HUES64 (cell line): ENCODE data around the gene WHRN.

Experiments
- H3K27ac ChIP-seq: 2 replicates; pipeline ENCODE4 v1.7.0; 2013; ENCODE audit warnings: low read depth, low read length, inconsistent platforms
- H3K27me3 ChIP-seq: 2 replicates; pipeline ENCODE4 v1.6.1; 2013; ENCODE audit warnings: mild to moderate bottlenecking, low read length; ENCODE audit not compliant: insufficient read depth
- H3K36me3 ChIP-seq: 2 replicates; pipeline ENCODE4 v1.6.1; 2013; ENCODE audit warnings: mild to moderate bottlenecking, low read length; ENCODE audit not compliant: insufficient read depth
- H3K4me1 ChIP-seq: 2 replicates; pipeline ENCODE4 v1.6.1; 2013; ENCODE audit warnings: mild to moderate bottlenecking, low read length, moderate library complexity; ENCODE audit not compliant: insufficient read depth
- H3K4me3 ChIP-seq: 2 replicates; pipeline ENCODE4 v1.5.1; 2013; ENCODE audit warnings: mild to moderate bottlenecking, low read length, moderate library complexity
- H3K9ac ChIP-seq: 2 replicates; pipeline ENCODE4 v1.6.1; 2013; ENCODE audit warnings: mild to moderate bottlenecking, low read depth, low read length
- H3K9me3 ChIP-seq: 2 replicates; pipeline ENCODE4 v1.6.1; 2013; ENCODE audit warnings: low read depth, low read length; ENCODE audit not compliant: insufficient read depth
- WGBS: fragments of 150-250, 120-280 bp; methylation state at CpG from one replicate; pipeline ENCODE4 v1.1.7; 2013; ENCODE audit warnings: missing lambda C conversion rate; 5-methylcytosine and 5-hydroxymethylcytosine counted together

WHRN gene

GRCh38 chr9:114403153-114403756 is 102.0 kb downstream of the WHRN start:
- no peaks in the 10 kb centered on the region for H3K27me3 ChIP-seq
- no peak overlapping the region for H3K4me3 ChIP-seq
- 95% methylated on average over 16 of the region's 16 CpGs for WGBS
- no peaks in the 10 kb centered on the region for H3K4me1 ChIP-seq
- no peaks in the 10 kb centered on the region for H3K36me3 ChIP-seq
- H3K27ac ChIP-seq: no peak overlapping the region
- H3K9me3 ChIP-seq: no peaks in the 10 kb centered on the region
- H3K9ac ChIP-seq: no peak overlapping the region

- Histone ChIP-seq H3K4me3 (no peak overlapping the region), H3K27ac (no peak overlapping the region), H3K36me3 (no peaks in the 10 kb centered on the region), H3K9ac (no peak overlapping the region), H3K4me1 (peaks cover 9% of the 10 kb centered on the region; the same call in 1 of the 2 replicates), H3K27me3 (no peaks in the 10 kb centered on the region), H3K9me3 (no peaks in the 10 kb centered on the region)
- WGBS: 81% methylated on average over 7 of the region's 7 CpGs
These were observed 103.9 kb downstream of the WHRN start for GRCh38 chr9:114401344-114401743.

- peaks cover 9% of the 10 kb centered on the region; the same call in 1 of the 2 replicates for H3K4me1 ChIP-seq
- H3K36me3 ChIP-seq: no peaks in the 10 kb centered on the region
- no peaks in the 10 kb centered on the region for H3K27me3 ChIP-seq
- no peak overlapping the region for H3K27ac ChIP-seq
- H3K9ac ChIP-seq: no peak overlapping the region
- H3K9me3 ChIP-seq: no peaks in the 10 kb centered on the region
- 92% methylated on average over 2 of the region's 2 CpGs for WGBS
- H3K4me3 ChIP-seq: no peak overlapping the region
These were observed 104.5 kb downstream of the WHRN start for GRCh38 chr9:114400772-114401171.

- WGBS: 70% methylated on average over 1 of the region's 1 CpG
- H3K27ac ChIP-seq: no peak overlapping the region
- no peak overlapping the region for H3K9ac ChIP-seq
- peaks cover 9% of the 10 kb centered on the region; the same call in 1 of the 2 replicates for H3K4me1 ChIP-seq
- H3K4me3 ChIP-seq: no peak overlapping the region
- no peaks in the 10 kb centered on the region for H3K36me3 ChIP-seq
- H3K27me3 ChIP-seq: no peaks in the 10 kb centered on the region
- no peaks in the 10 kb centered on the region for H3K9me3 ChIP-seq
These were observed 105.1 kb downstream of the WHRN start for GRCh38 chr9:114400219-114400618.

- 98% methylated on average over 4 of the region's 4 CpGs for WGBS
- no peak overlapping the region for H3K4me3 ChIP-seq
- H3K9ac ChIP-seq: no peak overlapping the region
- H3K27me3 ChIP-seq: no peaks in the 10 kb centered on the region
- no peak overlapping the region for H3K27ac ChIP-seq
- H3K9me3 ChIP-seq: no peaks in the 10 kb centered on the region
- no peaks in the 10 kb centered on the region for H3K36me3 ChIP-seq
- H3K4me1 ChIP-seq: peaks cover 9% of the 10 kb centered on the region; the same call in 1 of the 2 replicates
These were observed 105.9 kb downstream of the WHRN start for GRCh38 chr9:114399381-114399780.

- H3K4me3 ChIP-seq: peak overlapping the region; percentile 92
- under 1% methylated on average over 62 of the region's 66 CpGs for WGBS
- H3K9ac ChIP-seq: peak overlapping the region; percentile 77
- peak overlapping the region; percentile 71 for H3K27ac ChIP-seq
- H3K27me3 ChIP-seq: no peaks in the 10 kb centered on the region
- no peaks in the 10 kb centered on the region for H3K9me3 ChIP-seq
- H3K36me3 ChIP-seq: no peaks in the 10 kb centered on the region
- peaks cover 9% of the 10 kb centered on the region; the same call in 1 of the 2 replicates for H3K4me1 ChIP-seq
These were observed 107.2 kb downstream of the WHRN start for GRCh38 chr9:114397848-114398605.

GRCh38 chr9:114397219-114397847 is 107.9 kb downstream of the WHRN start:
- H3K9ac ChIP-seq: peak overlapping the region; percentile 60
- peak overlapping the region; percentile 47; the same call in 1 of the 2 replicates for H3K27ac ChIP-seq
- WGBS: 24% methylated on average over 14 of the region's 14 CpGs
- no peaks in the 10 kb centered on the region for H3K36me3 ChIP-seq
- H3K27me3 ChIP-seq: no peaks in the 10 kb centered on the region
- H3K4me3 ChIP-seq: peak overlapping the region; percentile 92
- H3K4me1 ChIP-seq: peaks cover 9% of the 10 kb centered on the region; the same call in 1 of the 2 replicates
- no peaks in the 10 kb centered on the region for H3K9me3 ChIP-seq

GRCh38 chr9:114396558-114397218 is 108.6 kb downstream of the WHRN start:
- Histone ChIP-seq H3K27me3 (no peaks in the 10 kb centered on the region), H3K27ac (peak overlapping the region; percentile 47; the same call in 1 of the 2 replicates), H3K36me3 (no peaks in the 10 kb centered on the region), H3K4me1 (peaks cover 9% of the 10 kb centered on the region; the same call in 1 of the 2 replicates), H3K4me3 (no peak overlapping the region), H3K9me3 (no peaks in the 10 kb centered on the region), H3K9ac (0 out of 2 replicates have a peak overlapping the region, but pooled peaks have one; percentile 60)
- 65% methylated on average over 15 of the region's 16 CpGs for WGBS

- H3K9me3 ChIP-seq: no peaks in the 10 kb centered on the region
- H3K9ac ChIP-seq: no peak overlapping the region
- WGBS: 91% methylated on average over 5 of the region's 5 CpGs
- no peak overlapping the region for H3K27ac ChIP-seq
- H3K36me3 ChIP-seq: no peaks in the 10 kb centered on the region
- H3K4me1 ChIP-seq: peaks cover 9% of the 10 kb centered on the region; the same call in 1 of the 2 replicates
- no peaks in the 10 kb centered on the region for H3K27me3 ChIP-seq
- H3K4me3 ChIP-seq: no peak overlapping the region
These were observed 109.5 kb downstream of the WHRN start for GRCh38 chr9:114395768-114396167.

GRCh38 chr9:114395334-114395617 is 110.0 kb downstream of the WHRN start:
- Histone ChIP-seq H3K27ac (no peak overlapping the region), H3K36me3 (no peaks in the 10 kb centered on the region), H3K4me3 (no peak overlapping the region), H3K9ac (no peak overlapping the region), H3K9me3 (no peaks in the 10 kb centered on the region), H3K27me3 (no peaks in the 10 kb centered on the region), H3K4me1 (peaks cover 9% of the 10 kb centered on the region; the same call in 1 of the 2 replicates)
- 73% methylated on average over 5 of the region's 5 CpGs for WGBS
